Measurements from ENCODE around the gene ADAMTS12.

Gene ADAMTS12

DNA sequence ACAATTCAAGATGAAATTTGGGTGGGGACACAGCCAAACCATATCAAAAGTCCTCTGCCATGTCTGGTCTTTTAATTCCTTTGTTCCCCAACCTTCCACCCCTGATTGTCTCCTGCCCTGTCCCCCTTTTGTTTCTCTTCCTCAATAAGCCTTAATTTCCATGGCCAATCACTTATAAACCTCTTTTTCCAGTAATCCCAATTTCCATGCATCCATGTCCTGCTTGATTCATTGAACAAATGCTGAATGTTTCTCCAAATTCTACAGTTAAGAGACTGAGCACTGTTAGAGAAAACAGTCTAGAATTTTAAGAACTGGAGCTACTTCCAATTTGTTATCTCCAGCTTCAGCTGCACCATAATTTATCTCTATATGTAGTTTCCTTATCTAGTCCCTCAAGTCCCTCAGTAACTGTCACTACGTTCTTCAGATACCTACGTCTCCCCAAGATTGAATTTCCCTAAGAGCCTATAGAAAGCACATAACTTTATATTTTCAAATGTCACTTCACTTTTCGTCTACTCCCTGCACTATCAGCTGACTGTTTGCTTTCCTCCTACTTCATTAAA lies 416.8 kb downstream of the ADAMTS12 start:
- DNase-seq (ENCODE audit: low spot score): no peak

DNA sequence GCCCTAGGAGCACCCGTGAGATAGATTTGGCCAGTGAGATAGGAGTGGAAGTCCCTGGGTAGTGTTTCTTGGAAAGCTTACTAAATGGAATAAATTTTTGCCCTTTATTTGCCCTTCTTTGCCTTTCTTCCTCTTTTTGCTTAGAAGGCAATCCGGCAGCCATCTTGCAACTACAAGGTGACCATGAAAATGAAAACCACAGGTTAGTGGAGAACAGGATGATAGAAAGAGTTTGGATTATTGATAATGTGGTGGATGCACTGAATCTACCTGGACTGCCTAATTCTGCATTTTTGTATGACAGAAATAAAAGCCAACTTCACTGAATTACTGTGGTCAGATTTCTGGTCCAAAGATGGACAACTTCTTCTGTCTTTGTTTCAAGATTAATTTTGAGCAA lies 417.8 kb downstream of the ADAMTS12 start:
- DNase-seq (ENCODE audit: low spot score): no peak
